HG03520 (cell line): Measurements from ENCODE around the gene ALDH1L2.

ENCODE experiments used
- ATAC-seq: cut with Tn5 transposase; IDR thresholded peaks from one replicate; pipeline ENCODE4 v1.9.1; 2021; ENCODE audit warnings: mild to moderate bottlenecking, moderate library complexity; ENCODE audit not compliant: unreplicated experiment

ALDH1L2 gene

DNA sequence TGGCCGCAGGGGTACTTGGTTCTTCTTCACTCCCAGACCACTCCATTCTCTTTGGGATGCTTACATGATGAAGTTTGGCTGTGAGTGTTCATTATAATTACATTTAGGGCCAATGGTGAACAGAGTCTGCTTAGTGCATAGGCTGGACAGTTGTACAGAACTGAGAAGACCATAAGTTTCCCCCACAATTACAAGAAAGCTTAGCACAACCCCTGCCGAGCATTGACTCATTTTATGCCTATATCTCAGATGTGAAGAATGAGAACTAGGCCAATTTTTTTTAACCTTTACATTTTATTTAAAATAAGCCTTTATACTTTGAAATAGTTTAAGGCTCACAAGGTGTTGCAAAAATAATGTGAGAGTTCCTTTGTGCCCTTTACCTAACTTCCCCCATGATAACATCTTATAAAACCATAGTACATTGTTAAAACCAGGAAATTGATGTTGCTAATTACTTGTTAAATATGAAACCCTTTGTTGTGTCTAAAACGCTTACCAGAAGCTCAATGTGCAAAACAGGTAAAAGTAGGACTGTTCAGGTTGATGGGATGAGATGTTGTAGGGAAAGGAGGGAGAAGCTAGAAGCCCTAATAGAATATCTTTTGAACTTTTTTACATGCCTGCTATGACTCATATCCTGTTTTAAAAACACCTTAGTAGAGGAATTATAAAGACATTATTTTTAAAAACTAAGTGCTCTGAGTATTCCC lies 47.2 kb downstream of the ALDH1L2 start:
- ATAC-seq, result no peak

DNA sequence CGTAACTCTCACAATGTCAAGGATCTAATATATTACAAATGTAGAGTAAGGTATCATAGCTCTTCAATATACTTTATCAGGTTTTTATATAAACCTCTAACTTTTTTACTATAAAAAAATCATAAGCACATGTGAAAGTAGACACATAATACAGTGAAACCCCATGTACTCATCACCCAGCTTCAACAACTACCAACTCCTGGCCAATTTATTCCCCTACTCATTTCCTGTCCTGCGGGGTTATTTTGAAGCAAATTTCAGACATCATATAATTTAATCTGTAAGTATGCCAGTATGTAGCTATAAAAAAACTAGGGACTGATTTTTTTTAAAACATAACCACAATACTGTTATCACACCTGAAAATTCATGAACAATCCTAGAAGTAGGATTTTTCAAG lies 50.4 kb downstream of the ALDH1L2 start:
- no peak for ATAC-seq

DNA sequence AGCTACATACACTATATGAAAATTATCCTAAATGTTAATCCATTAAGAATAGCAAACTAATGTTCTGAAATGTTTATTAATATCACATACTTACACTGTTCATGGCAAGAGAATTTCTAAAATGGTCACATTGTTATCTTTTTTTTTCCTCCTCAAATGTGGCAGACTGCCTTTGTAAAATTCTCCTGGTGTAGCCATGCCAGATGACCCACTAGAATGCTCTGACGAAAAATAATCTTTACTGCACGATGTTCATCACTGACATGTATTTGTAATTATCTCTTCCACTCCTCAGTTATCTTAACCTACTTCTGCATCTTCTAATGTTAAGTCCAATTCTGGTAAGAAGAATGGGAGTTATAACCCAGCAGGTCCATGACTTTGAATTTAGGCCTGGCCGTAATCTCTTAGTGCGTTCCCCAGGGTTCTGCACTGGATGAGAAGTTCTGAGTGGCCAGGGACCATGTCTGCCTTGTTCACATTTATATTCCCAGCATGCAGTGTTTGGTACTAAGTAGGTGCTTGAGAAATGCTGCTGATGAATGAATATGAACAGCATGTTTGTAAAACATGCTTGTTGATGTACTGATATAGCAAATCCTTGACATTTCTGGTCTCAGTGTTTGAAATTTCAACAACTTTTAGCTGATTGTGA lies 51.4 kb downstream of the ALDH1L2 start:
- no peak for ATAC-seq

DNA sequence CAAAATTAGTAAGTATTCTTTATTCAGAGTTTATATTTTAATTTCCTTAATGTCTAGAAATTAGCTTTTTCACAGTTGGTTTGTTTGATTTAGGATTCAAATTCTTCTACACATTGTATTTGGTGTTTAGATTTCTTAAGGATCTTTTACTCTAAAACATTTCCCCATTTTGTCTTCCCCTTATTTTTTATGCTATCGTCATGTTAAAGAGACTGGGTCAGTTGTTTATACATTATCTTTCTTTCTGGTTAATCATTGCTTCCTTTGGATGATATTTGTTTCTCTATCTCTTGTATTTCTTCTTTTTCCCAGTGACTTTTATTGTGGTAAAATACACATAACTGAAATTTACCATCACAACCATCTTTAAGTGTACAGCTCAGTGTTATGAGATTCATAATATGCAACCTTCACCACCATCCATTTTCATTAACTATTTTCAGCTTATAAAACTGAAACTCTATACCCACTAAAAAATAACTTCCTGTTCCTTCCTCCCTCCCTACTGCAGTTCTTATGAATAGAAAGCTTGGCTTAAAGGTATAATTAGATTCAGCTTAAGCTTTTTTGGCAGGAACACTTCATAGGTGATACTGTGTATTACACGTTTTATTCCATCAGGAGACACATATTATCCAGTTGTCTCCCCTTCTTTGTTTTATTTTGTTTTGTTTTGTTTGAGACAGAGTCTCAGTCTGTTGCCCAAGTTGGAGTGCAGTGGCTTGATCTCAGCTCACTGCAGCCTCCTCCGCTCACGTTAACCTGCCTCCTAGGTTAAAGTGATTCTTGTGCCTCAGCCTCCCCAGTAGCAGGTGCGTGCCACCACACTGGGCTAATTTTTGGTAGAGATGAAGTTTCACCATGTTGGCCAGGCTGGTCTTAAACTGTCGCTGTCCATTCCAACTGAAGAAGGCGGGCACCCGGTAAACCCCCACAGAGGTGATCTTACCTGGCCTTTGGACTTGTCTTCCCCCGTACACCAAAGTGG lies 53.1 kb downstream of the ALDH1L2 start:
- no peak for ATAC-seq

DNA sequence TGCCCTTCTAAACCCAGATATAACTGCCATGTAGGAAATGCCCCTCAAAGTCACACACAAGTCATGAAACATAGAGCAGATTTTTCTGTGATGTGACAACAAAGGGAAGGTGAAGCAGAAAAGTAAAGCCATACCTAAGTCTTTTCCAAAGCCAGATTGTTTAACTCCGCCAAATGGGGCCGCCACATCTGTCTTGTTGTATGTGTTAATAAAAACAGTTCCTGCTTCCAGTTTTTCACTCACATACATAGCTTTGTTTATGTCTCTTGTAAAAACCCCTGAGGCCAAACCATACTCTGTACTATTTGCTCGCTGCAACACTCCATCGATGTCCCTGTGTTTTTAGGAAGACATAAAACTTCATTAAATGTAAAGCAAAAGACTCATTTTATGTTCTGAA lies 57.8 kb downstream of the ALDH1L2 start:
- ATAC-seq, result no peak

DNA sequence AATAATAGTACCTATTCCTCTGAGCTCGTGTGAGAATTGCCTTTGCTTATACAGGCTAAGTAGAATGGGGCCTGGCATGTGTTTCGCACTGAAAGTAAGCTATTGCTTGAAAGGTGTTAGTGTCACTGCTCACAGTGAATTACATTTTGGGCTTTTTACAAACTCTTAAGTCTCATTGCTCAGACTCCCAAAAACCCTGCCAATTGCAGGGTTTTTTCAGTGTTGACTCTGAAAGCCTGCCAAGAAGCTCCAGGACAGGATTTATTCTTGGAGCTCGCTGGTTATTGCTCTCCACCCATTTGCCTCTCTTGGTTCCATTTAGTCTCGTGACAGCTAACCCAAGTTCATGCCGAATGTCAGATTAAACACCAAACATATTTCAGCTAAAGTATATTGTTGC lies 58.4 kb downstream of the ALDH1L2 start:
- ATAC-seq, result no peak

DNA sequence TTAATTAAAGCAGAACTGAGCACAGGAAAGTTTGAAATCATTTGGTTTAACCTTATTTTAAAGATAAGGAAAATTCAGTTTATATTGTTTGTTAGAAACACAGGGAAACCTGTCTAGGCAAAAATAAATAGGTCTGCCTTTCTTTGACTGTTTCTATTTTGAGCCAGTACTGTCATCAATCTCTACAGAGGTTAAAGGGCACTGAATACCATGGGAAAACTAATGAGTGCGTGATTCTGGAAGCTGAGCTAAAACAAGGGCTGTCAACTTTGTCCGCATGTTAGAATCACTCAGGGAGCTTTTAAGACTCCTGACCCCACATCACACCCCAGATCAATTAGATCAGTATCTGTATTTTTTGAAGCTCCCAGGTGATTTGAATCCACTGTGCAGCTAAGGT lies 59.3 kb downstream of the ALDH1L2 start:
- ATAC-seq, result no peak

DNA sequence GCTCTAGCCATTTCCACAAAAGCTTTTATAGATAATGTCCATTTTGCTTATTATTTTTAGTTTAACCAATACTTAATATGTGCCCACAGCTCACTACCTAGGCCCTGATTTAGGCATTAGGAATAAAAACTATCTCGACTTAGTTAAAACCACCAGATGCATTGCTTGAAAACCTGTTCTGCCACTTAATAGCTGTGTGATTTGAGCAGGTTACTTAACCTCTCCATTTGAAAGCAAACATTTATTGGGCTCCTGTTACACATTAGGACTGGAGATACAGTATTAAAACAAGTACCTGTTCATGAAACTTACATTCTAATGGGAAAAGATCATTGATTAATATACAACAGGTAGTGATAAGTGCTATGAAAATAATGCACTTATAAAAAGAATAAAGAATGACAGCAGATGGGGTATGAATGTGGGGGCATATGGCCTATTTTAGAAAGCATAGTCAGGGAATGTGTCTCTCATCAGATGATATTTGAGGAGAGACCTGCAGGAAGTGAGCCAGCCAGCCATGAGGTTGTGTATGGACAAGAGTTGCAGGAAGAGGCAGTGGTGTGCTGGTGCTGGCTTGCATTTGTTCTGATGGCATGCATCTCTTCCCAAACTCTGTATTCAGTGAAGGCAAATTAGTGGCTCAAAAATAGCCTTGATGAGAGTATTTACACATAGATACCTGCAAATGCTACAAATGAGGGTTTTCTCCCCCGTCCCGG lies 63.9 kb downstream of the ALDH1L2 start:
- no peak for ATAC-seq

DNA sequence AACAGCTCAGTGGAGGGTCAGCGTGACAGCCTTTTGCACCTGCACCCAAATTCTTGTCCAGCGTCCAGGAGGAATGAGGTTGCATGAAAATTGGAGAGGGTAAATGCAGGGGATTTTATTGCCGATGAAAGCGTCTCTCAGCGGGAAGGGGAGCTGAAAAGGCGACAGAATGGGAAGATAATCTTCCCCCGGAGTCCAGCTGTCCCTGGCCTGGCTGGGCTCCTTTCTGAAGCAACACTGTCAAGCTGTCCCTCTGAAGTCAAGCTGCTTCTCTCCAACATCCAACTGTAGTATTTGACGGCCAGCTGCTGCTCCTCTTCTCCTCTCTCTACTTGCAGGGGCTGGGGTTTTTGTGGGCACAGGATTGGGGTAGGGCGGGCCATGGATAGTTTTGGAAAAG lies 65.5 kb downstream of the ALDH1L2 start:
- ATAC-seq, result no peak

DNA sequence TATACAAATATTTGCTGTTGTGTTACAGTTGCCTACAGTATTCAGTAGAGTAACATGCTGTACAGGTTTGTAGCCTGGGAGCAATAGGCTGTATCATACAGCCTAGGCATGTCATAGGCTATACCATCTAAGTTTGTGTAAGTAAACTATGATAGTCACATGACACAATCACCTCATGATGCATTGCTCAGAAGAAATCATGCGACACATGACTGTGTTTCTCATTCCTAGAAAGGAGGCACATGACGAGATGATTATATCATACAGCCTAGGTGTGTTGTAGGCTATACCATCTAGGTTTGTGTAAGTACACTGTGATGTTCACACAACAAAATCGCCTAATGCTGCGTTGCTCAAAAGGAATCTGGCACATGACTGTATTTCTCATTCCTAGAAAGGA lies 66.2 kb downstream of the ALDH1L2 start:
- ATAC-seq, result no peak

DNA sequence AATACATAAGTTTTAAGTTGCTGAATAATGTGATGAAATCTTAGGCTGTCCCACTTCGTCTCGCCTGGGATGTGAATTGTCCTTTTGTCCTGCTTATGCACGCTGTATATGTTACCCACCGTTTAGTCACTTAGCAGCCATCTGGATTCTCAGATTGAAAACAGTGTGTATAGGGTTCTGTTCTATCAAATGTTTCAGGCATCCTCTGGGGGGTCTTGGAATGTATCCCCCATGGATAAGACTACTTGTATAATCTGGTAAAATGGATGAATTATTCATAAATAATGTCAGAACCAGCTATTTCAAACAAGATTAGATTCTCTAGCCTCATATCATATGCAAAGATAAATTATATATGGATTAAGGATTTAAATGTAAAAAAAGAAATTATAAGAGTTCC lies 68.7 kb downstream of the ALDH1L2 start:
- ATAC-seq, result no peak

DNA sequence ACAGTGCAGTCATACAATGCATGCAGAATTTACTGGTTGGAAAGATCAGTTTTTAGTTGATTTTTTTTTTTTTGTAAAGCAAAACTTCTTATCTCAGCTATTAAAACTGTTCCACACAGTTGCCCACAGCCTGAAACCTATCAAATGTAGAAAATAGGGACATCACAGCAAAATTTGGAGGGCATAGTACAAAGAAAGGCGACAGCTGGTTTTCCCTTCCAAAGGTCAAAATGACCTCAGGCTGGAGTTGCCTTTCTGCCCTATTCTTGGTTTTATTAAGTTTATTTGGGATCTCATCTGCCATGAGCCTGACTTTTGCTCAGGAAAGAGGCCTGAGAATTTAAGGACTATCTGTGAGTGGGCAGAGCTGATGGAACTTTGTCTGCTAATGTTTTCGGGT lies 69.7 kb downstream of the ALDH1L2 start:
- no peak for ATAC-seq

DNA sequence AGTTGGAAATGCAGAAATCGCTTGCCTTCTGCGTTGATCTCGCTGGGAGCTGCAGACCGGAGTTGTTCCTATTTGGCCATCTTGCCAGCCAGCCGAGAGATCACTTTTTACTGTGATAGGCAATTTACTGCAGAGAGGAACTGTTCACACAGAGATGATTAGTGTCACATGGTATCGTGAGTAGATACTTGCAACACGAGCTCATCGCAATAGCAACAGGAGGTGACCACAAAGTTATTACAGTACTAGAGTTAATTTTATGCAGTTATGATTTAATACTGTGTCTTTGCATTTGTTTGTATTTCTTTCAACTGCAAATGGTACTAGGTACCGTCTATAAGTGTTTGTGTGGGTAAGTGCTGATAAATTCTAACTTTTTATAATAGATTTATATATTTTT lies 70.4 kb downstream of the ALDH1L2 start:
- no peak for ATAC-seq

DNA sequence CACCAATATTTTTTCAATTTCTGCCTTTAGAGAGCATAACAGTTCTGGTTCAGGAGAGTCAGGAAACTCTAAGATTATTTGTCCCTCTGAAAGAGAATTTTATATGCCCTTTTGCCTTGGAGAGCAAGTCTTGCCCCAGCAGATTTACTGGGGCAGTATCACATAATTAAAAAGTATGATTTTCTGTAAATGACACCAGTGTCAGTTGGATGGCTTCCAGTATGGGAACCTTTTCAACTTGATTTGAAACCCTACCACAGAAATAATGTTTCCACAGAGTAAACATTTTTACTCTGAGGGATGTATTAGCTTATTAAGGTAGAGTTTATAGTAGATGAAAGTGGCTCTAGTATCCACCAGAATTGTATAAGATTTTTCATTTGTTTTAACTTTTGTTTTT lies 82.8 kb downstream of the ALDH1L2 start:
- ATAC-seq, result no peak

DNA sequence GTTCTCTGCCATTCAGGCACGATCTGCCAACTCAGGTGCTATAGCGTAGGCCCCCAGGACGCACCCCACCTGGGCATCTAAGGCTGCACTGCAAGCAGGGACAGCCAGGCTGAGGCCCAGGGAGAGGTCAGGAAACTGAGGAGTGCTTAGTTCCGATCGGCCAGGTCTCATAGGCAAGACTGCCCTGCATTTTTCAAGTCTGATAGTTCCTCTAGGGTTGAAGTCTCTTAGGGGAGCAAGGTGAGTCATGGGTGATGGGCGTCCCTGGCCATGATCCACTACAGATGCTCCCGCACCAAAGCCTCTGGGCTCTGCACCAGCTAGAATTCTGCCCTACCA lies 84.9 kb downstream of the ALDH1L2 start:
- no peak for ATAC-seq

DNA sequence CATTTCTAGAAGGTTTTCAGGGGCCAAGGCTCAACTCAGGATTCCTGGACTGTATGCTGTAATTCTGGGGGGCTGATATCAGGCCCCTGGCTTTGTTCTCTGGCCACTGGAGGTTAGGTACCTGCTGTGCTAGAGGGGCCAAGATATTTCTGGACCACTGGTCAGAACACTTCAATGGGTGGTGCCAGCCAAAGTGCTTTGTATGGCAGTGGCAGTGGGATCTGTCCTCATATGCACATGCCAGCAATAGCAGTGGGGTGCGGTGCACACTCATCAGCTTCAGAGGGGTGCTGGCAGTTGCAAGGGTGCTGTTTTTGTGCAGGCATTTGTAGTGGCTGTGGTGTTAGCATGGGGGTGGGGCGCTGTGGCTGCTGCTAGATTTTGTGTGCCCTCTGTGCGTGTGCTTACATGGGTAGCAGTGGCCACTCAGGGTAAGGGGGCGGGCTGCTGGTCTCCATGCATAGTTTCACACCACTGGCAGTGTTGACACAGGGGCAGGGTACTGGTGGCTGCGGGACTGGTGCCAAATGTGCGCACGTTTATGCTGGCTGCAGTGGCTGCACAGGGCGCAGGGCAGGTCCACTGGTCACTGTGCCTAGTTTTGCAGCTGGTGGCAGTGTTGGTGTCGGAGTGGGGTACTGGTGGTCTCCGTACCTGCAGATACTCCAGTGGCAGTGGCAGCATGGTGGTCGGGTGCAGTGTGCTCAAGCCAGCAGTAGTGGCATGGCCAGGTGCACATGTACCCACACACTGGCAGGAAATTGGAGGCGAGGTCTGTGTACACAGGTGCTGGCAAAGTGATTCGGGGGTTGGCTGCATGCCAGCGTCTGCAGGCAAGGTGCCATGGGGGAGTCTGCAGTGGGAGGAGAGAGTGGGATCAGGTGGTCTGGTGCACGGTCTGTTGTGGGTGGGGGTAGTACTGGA lies 85.6 kb downstream of the ALDH1L2 start:
- no peak for ATAC-seq

DNA sequence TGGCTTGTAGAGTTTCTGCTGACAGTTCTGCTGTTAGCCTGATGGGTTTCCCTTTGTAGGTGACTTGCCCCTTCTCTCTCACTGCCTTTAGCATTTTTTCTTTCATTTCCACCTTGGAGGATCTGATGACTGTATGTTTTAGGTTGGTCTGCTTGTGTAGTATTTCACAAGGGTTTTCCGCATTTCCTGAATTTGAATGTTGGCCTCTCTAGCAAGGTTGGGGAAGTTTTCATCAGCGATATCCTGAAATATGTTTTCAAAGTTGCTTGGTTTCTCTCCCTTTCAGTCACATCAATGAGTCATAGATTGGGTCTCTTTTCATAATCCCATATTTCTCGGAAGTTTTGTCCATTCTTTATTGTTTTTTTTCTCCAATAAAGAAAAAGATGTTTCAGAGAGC lies 86.7 kb downstream of the ALDH1L2 start:
- ATAC-seq, result no peak

DNA sequence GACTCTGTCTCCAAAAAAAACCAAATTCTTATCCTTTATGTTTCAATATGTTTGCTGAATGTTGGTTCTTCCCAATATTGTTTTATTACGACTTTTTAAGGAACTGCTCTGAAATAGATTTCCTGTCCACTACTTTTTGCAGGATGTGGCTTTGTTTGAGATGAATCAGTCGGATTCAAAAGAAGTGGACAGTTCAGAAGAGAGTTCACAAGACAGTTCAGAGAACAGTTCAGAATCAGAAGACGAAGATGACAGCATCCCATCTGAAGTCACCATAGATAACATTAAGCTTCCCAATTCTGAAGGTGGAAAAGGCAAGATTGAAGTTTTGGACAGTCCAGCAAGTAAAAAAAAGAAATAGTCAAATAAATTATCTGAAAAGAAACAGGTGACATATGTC lies 89.9 kb downstream of the ALDH1L2 start:
- no peak for ATAC-seq

DNA sequence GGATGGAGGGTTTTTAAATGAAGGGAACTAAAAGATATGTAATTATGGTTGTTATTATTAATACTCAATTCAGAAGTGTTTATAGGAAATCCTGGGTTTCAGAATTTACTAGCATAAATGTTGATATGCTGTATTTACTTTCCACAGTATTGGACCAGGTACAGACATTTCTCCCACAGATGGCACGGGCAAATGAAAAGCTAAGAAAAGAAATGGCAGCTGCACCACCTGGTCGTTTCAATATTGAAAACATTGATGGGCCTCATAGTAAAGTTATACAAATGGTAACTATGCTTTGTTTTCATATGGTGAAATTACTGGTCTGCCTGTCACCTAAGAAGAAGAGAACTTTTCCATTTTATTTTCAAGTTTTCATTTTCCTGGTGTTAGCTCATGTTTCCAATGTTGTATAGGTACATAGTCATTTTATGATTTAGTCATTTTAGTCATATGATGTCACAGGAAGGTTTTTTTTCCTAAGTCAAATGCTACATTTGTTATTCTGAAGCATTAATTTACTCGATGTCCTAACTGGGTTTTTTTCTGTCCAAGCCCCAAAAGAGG lies 92.6 kb downstream of the ALDH1L2 start:
- no peak for ATAC-seq

DNA sequence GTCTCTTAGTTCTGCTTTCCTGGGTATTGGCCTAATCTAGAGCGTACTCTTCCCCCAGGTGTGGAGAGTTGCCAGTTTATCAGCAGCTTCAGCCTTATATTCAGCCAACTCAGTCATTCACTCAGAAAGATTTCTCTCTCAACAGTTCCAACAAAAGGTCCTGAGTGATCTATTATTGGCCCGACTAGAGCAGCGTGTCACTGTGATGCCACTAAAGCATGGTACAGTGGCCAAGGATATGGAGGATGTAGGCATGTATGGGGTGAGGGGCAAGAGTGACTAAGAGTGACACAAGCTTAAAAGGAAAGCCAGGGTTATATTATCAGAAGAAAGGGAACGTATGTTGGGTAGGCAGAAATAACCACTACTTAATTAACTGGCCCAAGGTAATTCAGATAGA lies 93.3 kb downstream of the ALDH1L2 start:
- ATAC-seq, result no peak
